ENCODE results near the gene LRRC23. TPM values are rescaled to one million over a fixed set of nuclear protein-coding genes. Genes with fewer than 3 reads are reported as not detected.

LRRC23 gene
- total and polyA plus RNA-seq, 9 of the 15 experiments (the other 6 are each of a cell fraction or from before 2014, with no cell fraction given), result 2.2 to 7.0 (median 3.0) TPM

- TF ChIP-seq MLX (CRISPR knock-in tag; conservative IDR thresholded peaks at IDR 0.05) (no peak), SMARCA4 (IDR thresholded peaks at IDR 0.05) (no peak), NR4A1 (CRISPR knock-in tag; IDR thresholded peaks at IDR 0.05) (no peak), NR4A1 (tag; IDR thresholded peaks at IDR 0.05) (no peak), ZZZ3 (IDR thresholded peaks at IDR 0.05) (no peak; the same call in 1 of the 2 replicates), FOXO4 (CRISPR knock-in tag; IDR thresholded peaks at IDR 0.05) (no peak), DLX4 (CRISPR knock-in tag; IDR thresholded peaks at IDR 0.05) (no peak), ZNF644 (tag; IDR thresholded peaks at IDR 0.05; ENCODE audit: low read depth) (no peak), ZNF324 (CRISPR knock-in tag; IDR thresholded peaks at IDR 0.05) (no peak), FOXM1 (IDR thresholded peaks at IDR 0.05; ENCODE audit: low read depth) (peak; percentile 24; the same call in 1 of the 2 replicates), FOXM1 (CRISPR knock-in tag; IDR thresholded peaks at IDR 0.05; ENCODE audit: low read depth) (no peak), NR1H2 (CRISPR knock-in tag; IDR thresholded peaks at IDR 0.05) (no peak), CSDE1 (IDR thresholded peaks at IDR 0.05) (0 out of 4 replicates have a peak, but pooled peaks of 1 of the 2 experiments have one; percentile 26), CXXC5 (CRISPR knock-in tag; IDR thresholded peaks at IDR 0.05) (peak; percentile 54), C11orf30 (IDR thresholded peaks at IDR 0.05; ENCODE audit: low read depth) (no peak), NEUROD1 (IDR thresholded peaks at IDR 0.05; ENCODE audit: borderline replicate concordance, low read depth, low read length, partially characterized antibody) (peak; percentile 9), ZNF707 (CRISPR knock-in tag; conservative IDR thresholded peaks at IDR 0.05) (no peak), ZBTB17 (CRISPR knock-in tag; IDR thresholded peaks at IDR 0.05) (no peak), SRSF1 (IDR thresholded peaks at IDR 0.05; ENCODE audit: low read depth, low read length) (no peak), HNRNPH1 (optimal IDR thresholded peaks at IDR 0.05; ENCODE audit: low read depth, low read length) (no peak), ZBTB26 (CRISPR knock-in tag; IDR thresholded peaks at IDR 0.05) (no peak), PURB (CRISPR knock-in tag; IDR thresholded peaks at IDR 0.05; ENCODE audit: low read depth) (no peak), SRSF7 (optimal IDR thresholded peaks at IDR 0.05; ENCODE audit: low read depth, low read length) (no peak), MXI1 (IDR thresholded peaks at IDR 0.05; ENCODE audit: low read depth, low read length) (peak; percentile 70; the same call in 1 of the 2 replicates), HDAC6 (IDR thresholded peaks at IDR 0.05; ENCODE audit: low read depth, low read length) (no peak), NUFIP1 (IDR thresholded peaks at IDR 0.05; ENCODE audit: partially characterized antibody) (no peak)
These were observed at the start of gene LRRC23 (continued) for GRCh38 chr12:6904280-6905276.
